OCI-LY1 (cell line): ENCODE data around the gene CRPPA.

ENCODE experiments used
- H2AFZ ChIP-seq: fragments of 200-600 bp; sonication (generic), shearing (Covaris generic); 2 replicates; pipeline ENCODE4 v1.6.0; 2014; ENCODE audit warnings: antibody characterized with exemption, mild to moderate bottlenecking, low read length
- H3F3A ChIP-seq: fragments of 200-600 bp; sonication (generic), shearing (Covaris generic); 2 replicates; pipeline ENCODE4 v1.6.0; 2014; ENCODE audit warnings: mild to moderate bottlenecking, antibody characterized with exemption, low read length, moderate library complexity; ENCODE audit not compliant: insufficient read depth
- H3K27ac ChIP-seq: fragments of 200-600 bp; sonication (generic); 2 replicates; pipeline ENCODE4 v1.5.1; 2014; ENCODE audit warnings: low read length, mixed run types, mild to moderate bottlenecking, low read depth; ENCODE audit not compliant: poor library complexity, severe bottlenecking
- H3K27me3 ChIP-seq: fragments of 200-600 bp; sonication (generic); 2 replicates; pipeline ENCODE4 v1.6.0; 2014; ENCODE audit warnings: antibody characterized with exemption, mild to moderate bottlenecking, low read length, moderate library complexity; ENCODE audit not compliant: insufficient read depth
- H3K36me3 ChIP-seq: fragments of 200-600 bp; sonication (generic); 2 replicates; pipeline ENCODE4 v1.6.1; 2014; ENCODE audit warnings: mild to moderate bottlenecking, antibody characterized with exemption, low read length, moderate library complexity, mixed read lengths; ENCODE audit not compliant: insufficient read depth
- H3K4me1 ChIP-seq: fragments of 200-600 bp; sonication (generic); 2 replicates; pipeline ENCODE4 v1.5.1; 2014; ENCODE audit warnings: mild to moderate bottlenecking, low read length, moderate library complexity; ENCODE audit not compliant: insufficient read depth, severe bottlenecking
- H3K4me2 ChIP-seq: fragments of 200-600 bp; sonication (generic), shearing (Covaris generic); 2 replicates; pipeline ENCODE4 v1.6.1; 2014; ENCODE audit warnings: low read length
- H3K4me3 ChIP-seq: fragments of 200-600 bp; sonication (generic); 2 replicates; pipeline ENCODE4 v1.5.1; 2014; ENCODE audit warnings: low read length, low read depth, mild to moderate bottlenecking, mixed read lengths; ENCODE audit not compliant: poor library complexity, severe bottlenecking
- H3K79me2 ChIP-seq: fragments of 200-600 bp; shearing (Covaris generic); 2 replicates; pipeline ENCODE4 v1.6.1; 2016; ENCODE audit warnings: mixed run types, low read length, mixed read lengths; ENCODE audit not compliant: insufficient read depth
- H3K9ac ChIP-seq: fragments of 200-600 bp; sonication (generic), shearing (Covaris generic); 2 replicates; pipeline ENCODE4 v1.6.1; 2014; ENCODE audit warnings: mild to moderate bottlenecking, low read length, mixed read lengths
- H3K9me2 ChIP-seq: fragments of 200-600 bp; sonication (generic), shearing (Covaris generic); 2 replicates; pipeline ENCODE4 v1.6.1; 2014; ENCODE audit warnings: low read depth, mild to moderate bottlenecking, low read length, mixed read lengths
- H3K9me3 ChIP-seq: fragments of 200-600 bp; shearing (Covaris generic); 2 replicates; pipeline ENCODE4 v1.6.1; 2014; ENCODE audit warnings: low read length, mixed read lengths
- H4K20me1 ChIP-seq: fragments of 200-600 bp; sonication (generic), shearing (Covaris generic); 2 replicates; pipeline ENCODE4 v1.6.0; 2016; ENCODE audit warnings: mild to moderate bottlenecking, low read length; ENCODE audit not compliant: insufficient read depth
- CTCF ChIP-seq: fragments of 200-600 bp; sonication (generic), shearing (Covaris generic); IDR thresholded peaks from 2 replicates; pipeline ENCODE4 v1.5.1; 2017; ENCODE audit warnings: mild to moderate bottlenecking, antibody characterized with exemption, low read length, moderate library complexity, mixed read lengths
- EZH2 ChIP-seq: fragments of 200-600 bp; sonication (generic), shearing (Covaris generic); IDR thresholded peaks from 2 replicates; pipeline ENCODE4 v1.8.0; 2017; ENCODE audit warnings: borderline replicate concordance, mixed run types, mild to moderate bottlenecking, antibody characterized with exemption, low read length, moderate library complexity, mixed read lengths

CRPPA gene

GRCh38 chr7:16423761-16424160 is 2.4 kb upstream of the CRPPA start:
- no peak for TF ChIP-seq CTCF
- Histone ChIP-seq H4K20me1 (no peaks in the 10 kb centered on the region), H2AFZ (no peak overlapping the region), H3K36me3 (no peaks in the 10 kb centered on the region), H3K4me3 (no peak overlapping the region), H3K79me2 (no peaks in the 10 kb centered on the region), H3F3A (no peaks in the 10 kb centered on the region), H3K27ac (no peak overlapping the region), H3K4me2 (no peak overlapping the region), H3K4me1 (peaks cover 10% of the 10 kb centered on the region), H3K9me3 (no peaks in the 10 kb centered on the region), H3K9me2 (no peaks in the 10 kb centered on the region), H3K9ac (no peak overlapping the region), H3K27me3 (no peaks in the 10 kb centered on the region)

GRCh38 chr7:16422917-16423316 is 1.6 kb upstream of the CRPPA start:
- Histone ChIP-seq H4K20me1 (no peaks in the 10 kb centered on the region), H3K4me3 (no peak overlapping the region), H3K27ac (no peak overlapping the region)

GRCh38 chr7:16422103-16422435 is 731 bp upstream of the CRPPA start:
- no peaks in the 10 kb centered on the region for H3F3A ChIP-seq
- H2AFZ ChIP-seq, result no peak overlapping the region
- peaks cover 10% of the 10 kb centered on the region for H3K4me1 ChIP-seq
- no peaks in the 10 kb centered on the region for H3K36me3 ChIP-seq
- H3K79me2 ChIP-seq, result no peaks in the 10 kb centered on the region
- H3K9me2 ChIP-seq, result no peaks in the 10 kb centered on the region
- no peaks in the 10 kb centered on the region for H4K20me1 ChIP-seq
- H3K27ac ChIP-seq, result no peak overlapping the region
- no peak for TF ChIP-seq CTCF
- no peaks in the 10 kb centered on the region for H3K27me3 ChIP-seq
- no peak overlapping the region for H3K9ac ChIP-seq
- no peaks in the 10 kb centered on the region for H3K9me3 ChIP-seq
- no peak overlapping the region for H3K4me2 ChIP-seq
- no peak overlapping the region for H3K4me3 ChIP-seq

More at GRCh38 chr7:16422917-16423316, 1.6 kb upstream of the CRPPA start:
- no peaks in the 10 kb centered on the region for H3K9me3 ChIP-seq
- TF ChIP-seq CTCF, result no peak; the same call in 1 of the 2 replicates
- TF ChIP-seq EZH2, result no peak
- H3K9me2 ChIP-seq, result no peaks in the 10 kb centered on the region
- no peaks in the 10 kb centered on the region for H3K79me2 ChIP-seq
- H2AFZ ChIP-seq, result no peak overlapping the region
- no peaks in the 10 kb centered on the region for H3K36me3 ChIP-seq
- H3F3A ChIP-seq, result no peaks in the 10 kb centered on the region
- no peaks in the 10 kb centered on the region for H3K27me3 ChIP-seq
- no peak overlapping the region for H3K4me2 ChIP-seq
- H3K4me1 ChIP-seq, result peaks cover 10% of the 10 kb centered on the region
- H3K9ac ChIP-seq, result no peak overlapping the region
